ENCODE results near the gene YES1. TPM values are rescaled to one million over a fixed set of nuclear protein-coding genes. Genes with fewer than 3 reads are reported as not detected.
A peak's percentile ranks its signal among the peaks of the same experiment; 100 is the strongest.

Gene YES1
- total and polyA plus RNA-seq, 8 donors: 36.9 to 69.9 (median 61.3) TPM

- intact Hi-C loops (cut with DNase I): no loop called here
- Histone ChIP-seq H3K27me3 (peaks cover 0 to 9% of the 10 kb centered on the region in 2 donors), H3K27ac (peak overlapping the region; percentile 83 to 85), H3K36me3 (peaks cover 0 to 8% of the 10 kb centered on the region in 2 donors), H3K4me1 (peaks cover 7 to 21% of the 10 kb centered on the region in 2 donors), H3K9me3 (no peaks in the 10 kb centered on the region), H3K4me3 (peak overlapping the region in 1 of 2 donors; percentile 62)
- no peak for DNase-seq
- no peak for TF ChIP-seq CTCF (IDR thresholded peaks at IDR 0.05)
- no peak for ATAC-seq
Observed at GRCh38 chr18:710418-711300, 101.4 kb downstream of the YES1 start.

GRCh38 chr18:709771-710170, 102.3 kb downstream of the YES1 start:
- Histone ChIP-seq H3K27me3 (peaks cover 0 to 9% of the 10 kb centered on the region in 2 donors), H3K27ac (no peak overlapping the region), H3K4me1 (peaks cover 7 to 21% of the 10 kb centered on the region in 2 donors), H3K4me3 (no peak overlapping the region), H3K9me3 (no peaks in the 10 kb centered on the region), H3K36me3 (peaks cover 0 to 16% of the 10 kb centered on the region in 2 donors)
- ATAC-seq (no peak), DNase-seq (no peak)
- TF ChIP-seq CTCF (IDR thresholded peaks at IDR 0.05): no peak
- intact Hi-C loops (cut with DNase I): no loop called here

- intact Hi-C loops (cut with DNase I): no loop called here
- H3K4me1 ChIP-seq: peaks cover 7 to 29% of the 10 kb centered on the region in 2 donors
- H3K27ac ChIP-seq: no peak overlapping the region
- ATAC-seq: no peak
- H3K36me3 ChIP-seq: peaks cover 0 to 30% of the 10 kb centered on the region in 2 donors
- no peak for DNase-seq
- H3K9me3 ChIP-seq: no peaks in the 10 kb centered on the region
- H3K4me3 ChIP-seq: no peak overlapping the region
- TF ChIP-seq CTCF (IDR thresholded peaks at IDR 0.05): no peak
- peaks cover 0 to 7% of the 10 kb centered on the region in 2 donors for H3K27me3 ChIP-seq
Observed at GRCh38 chr18:708096-708495, 103.9 kb downstream of the YES1 start.

- no peaks in the 10 kb centered on the region for H3K9me3 ChIP-seq
- peaks cover 0 to 30% of the 10 kb centered on the region in 2 donors for H3K36me3 ChIP-seq
- no peak for TF ChIP-seq CTCF (IDR thresholded peaks at IDR 0.05)
- no peak overlapping the region for H3K27ac ChIP-seq
- H3K27me3 ChIP-seq: no peaks in the 10 kb centered on the region
- DNase-seq (no peak), ATAC-seq (no peak)
- intact Hi-C loops (cut with DNase I): no loop called here
- no peak overlapping the region for H3K4me3 ChIP-seq
- H3K4me1 ChIP-seq: peaks cover 7 to 37% of the 10 kb centered on the region in 2 donors
Observed at GRCh38 chr18:706405-706804, 105.6 kb downstream of the YES1 start.

- Histone ChIP-seq H3K27me3 (no peaks in the 10 kb centered on the region), H3K4me1 (peaks cover 0 to 18% of the 10 kb centered on the region in 2 donors), H3K36me3 (peaks cover 0 to 39% of the 10 kb centered on the region in 2 donors), H3K27ac (peak overlapping the region in 1 of 2 donors; percentile 38), H3K9me3 (no peaks in the 10 kb centered on the region), H3K4me3 (no peak overlapping the region)
- DNase-seq (no peak), ATAC-seq (peak; percentile 80)
- no peak for TF ChIP-seq CTCF (IDR thresholded peaks at IDR 0.05)
- intact Hi-C loops (cut with DNase I): no loop called here
Observed at GRCh38 chr18:703213-703967, 108.7 kb downstream of the YES1 start.

All from left lung (tissue), 10 donors.